Measurements from ENCODE around the gene SAXO1.

SAXO1 gene

DNA sequence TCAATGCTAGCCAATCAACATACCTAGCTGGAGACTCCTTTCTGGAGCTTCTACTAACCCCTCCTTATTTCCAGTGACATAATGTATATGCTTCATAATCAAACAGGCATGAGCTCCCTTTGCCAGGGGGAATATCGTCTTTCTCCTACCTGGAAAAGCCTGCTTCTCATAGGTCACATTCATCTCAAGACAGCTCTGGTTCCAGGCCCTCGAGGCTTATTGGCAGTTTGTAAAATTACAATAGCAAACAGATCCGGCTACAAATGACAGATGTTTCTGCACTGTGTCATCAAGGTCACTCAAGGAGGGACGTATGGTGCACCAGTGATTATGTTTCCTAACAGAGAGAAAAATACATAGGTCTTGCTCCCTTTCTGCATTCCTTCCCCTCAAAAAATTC, 140.0 kb downstream of the SAXO1 start:
- no peak overlapping the region for H3K9ac ChIP-seq (ENCODE audit: insufficient read length, low read depth)
- peaks cover 23% of the 10 kb centered on the region; the same call in 1 of the 2 replicates for H3K9me3 ChIP-seq (ENCODE audit: insufficient read depth, low read length)
- no peaks in the 10 kb centered on the region for H3K27me3 ChIP-seq (ENCODE audit: insufficient read depth, insufficient read length)
- DNase-seq (ENCODE audit: low read depth, low spot score) = no peak
- no peaks in the 10 kb centered on the region for H3K4me1 ChIP-seq (ENCODE audit: insufficient read depth, insufficient read length)
- TF ChIP-seq ZNF274 (IDR thresholded peaks at IDR 0.05; ENCODE audit: low read depth, low read length) (no peak), SUZ12 (IDR thresholded peaks at IDR 0.05; ENCODE audit: extremely low read depth, insufficient read depth, insufficient read length) (no peak), YY1 (IDR thresholded peaks at IDR 0.05; ENCODE audit: insufficient read depth, insufficient read length) (no peak)
- no peaks in the 10 kb centered on the region for H3K36me3 ChIP-seq (ENCODE audit: insufficient read depth, insufficient read length, low read length)
- H3K4me3 ChIP-seq (ENCODE audit: insufficient read length, low read depth) = no peak overlapping the region

GRCh38 chr9:18891946-18892670, 140.9 kb downstream of the SAXO1 start:
- Histone ChIP-seq H3K9ac (ENCODE audit: insufficient read length, low read depth) (no peak overlapping the region), H3K4me1 (ENCODE audit: insufficient read depth, insufficient read length) (no peaks in the 10 kb centered on the region), H3K9me3 (ENCODE audit: insufficient read depth, low read length) (peaks cover 23% of the 10 kb centered on the region; the same call in 1 of the 2 replicates), H3K4me3 (ENCODE audit: insufficient read length, low read depth) (no peak overlapping the region), H3K36me3 (ENCODE audit: insufficient read depth, insufficient read length, low read length) (no peaks in the 10 kb centered on the region), H3K27me3 (ENCODE audit: insufficient read depth, insufficient read length) (no peaks in the 10 kb centered on the region)
- DNase-seq (ENCODE audit: low read depth, low spot score) = no peak
- TF ChIP-seq SUZ12 (IDR thresholded peaks at IDR 0.05; ENCODE audit: extremely low read depth, insufficient read depth, insufficient read length) (no peak), ZNF274 (IDR thresholded peaks at IDR 0.05; ENCODE audit: low read depth, low read length) (no peak), YY1 (IDR thresholded peaks at IDR 0.05; ENCODE audit: insufficient read depth, insufficient read length) (no peak)

DNA sequence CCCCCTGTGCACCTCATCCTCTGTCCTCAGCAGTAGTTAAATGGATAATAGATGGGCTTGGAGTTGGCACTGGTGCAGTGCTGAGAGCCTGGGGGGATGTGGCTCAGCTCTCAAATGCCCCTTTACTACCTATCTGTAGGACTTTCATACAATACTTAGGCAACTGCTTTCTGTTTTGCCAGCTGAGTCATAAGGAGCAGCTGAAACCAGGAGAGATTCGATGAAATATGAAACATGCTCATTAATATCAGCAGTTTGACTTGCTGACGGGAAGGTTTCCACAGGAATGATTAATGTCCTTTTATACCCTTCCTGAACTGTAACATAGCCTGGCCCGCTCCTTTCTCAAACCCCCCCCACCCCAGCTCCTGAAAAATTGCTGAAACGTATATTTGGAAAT, 142.6 kb downstream of the SAXO1 start:
- H3K4me3 ChIP-seq (ENCODE audit: insufficient read length, low read depth) = no peak overlapping the region
- no peaks in the 10 kb centered on the region for H3K4me1 ChIP-seq (ENCODE audit: insufficient read depth, insufficient read length)
- no peak for DNase-seq (ENCODE audit: low read depth, low spot score)
- H3K36me3 ChIP-seq (ENCODE audit: insufficient read depth, insufficient read length, low read length) = no peaks in the 10 kb centered on the region
- no peaks in the 10 kb centered on the region for H3K27me3 ChIP-seq (ENCODE audit: insufficient read depth, insufficient read length)
- H3K9ac ChIP-seq (ENCODE audit: insufficient read length, low read depth) = no peak overlapping the region
- 0 out of 2 replicates have a peak, but pooled peaks cover 8% of the 10 kb centered on the region for H3K9me3 ChIP-seq (ENCODE audit: insufficient read depth, low read length)
- TF ChIP-seq YY1 (IDR thresholded peaks at IDR 0.05; ENCODE audit: insufficient read depth, insufficient read length) = no peak
- TF ChIP-seq SUZ12 (IDR thresholded peaks at IDR 0.05; ENCODE audit: extremely low read depth, insufficient read depth, insufficient read length) = no peak
- TF ChIP-seq ZNF274 (IDR thresholded peaks at IDR 0.05; ENCODE audit: low read depth, low read length) = no peak

DNA sequence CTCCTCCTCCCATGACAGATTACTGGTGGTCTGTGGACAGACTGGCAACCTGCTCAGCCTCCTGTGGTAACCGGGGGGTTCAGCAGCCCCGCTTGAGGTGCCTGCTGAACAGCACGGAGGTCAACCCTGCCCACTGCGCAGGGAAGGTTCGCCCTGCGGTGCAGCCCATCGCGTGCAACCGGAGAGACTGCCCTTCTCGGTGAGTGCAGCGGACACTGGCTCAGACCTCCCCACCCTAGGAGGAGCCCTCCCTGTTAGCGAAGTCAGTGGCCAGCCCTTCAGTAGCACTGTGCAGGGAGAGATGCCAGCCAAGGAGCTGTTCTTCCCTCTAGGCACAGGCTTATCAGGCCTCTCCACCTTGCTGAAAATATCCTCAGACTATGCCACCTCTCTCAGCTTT, 143.5 kb downstream of the SAXO1 start:
- no peak overlapping the region for H3K9ac ChIP-seq (ENCODE audit: insufficient read length, low read depth)
- H3K27me3 ChIP-seq (ENCODE audit: insufficient read depth, insufficient read length) = no peaks in the 10 kb centered on the region
- DNase-seq (ENCODE audit: low read depth, low spot score) = no peak
- no peaks in the 10 kb centered on the region for H3K36me3 ChIP-seq (ENCODE audit: insufficient read depth, insufficient read length, low read length)
- no peak for TF ChIP-seq SUZ12 (IDR thresholded peaks at IDR 0.05; ENCODE audit: extremely low read depth, insufficient read depth, insufficient read length)
- no peak for TF ChIP-seq YY1 (IDR thresholded peaks at IDR 0.05; ENCODE audit: insufficient read depth, insufficient read length)
- no peak for TF ChIP-seq ZNF274 (IDR thresholded peaks at IDR 0.05; ENCODE audit: low read depth, low read length)
- 0 out of 2 replicates have a peak, but pooled peaks cover 3% of the 10 kb centered on the region for H3K9me3 ChIP-seq (ENCODE audit: insufficient read depth, low read length)
- H3K4me3 ChIP-seq (ENCODE audit: insufficient read length, low read depth) = no peak overlapping the region
- no peaks in the 10 kb centered on the region for H3K4me1 ChIP-seq (ENCODE audit: insufficient read depth, insufficient read length)

- Histone ChIP-seq H3K4me1 (ENCODE audit: insufficient read depth, insufficient read length) (no peaks in the 10 kb centered on the region), H3K9me3 (ENCODE audit: insufficient read depth, low read length) (peaks cover 16% of the 10 kb centered on the region), H3K4me3 (ENCODE audit: insufficient read length, low read depth) (no peak overlapping the region), H3K9ac (ENCODE audit: insufficient read length, low read depth) (no peak overlapping the region), H3K27me3 (ENCODE audit: insufficient read depth, insufficient read length) (no peaks in the 10 kb centered on the region), H3K36me3 (ENCODE audit: insufficient read depth, insufficient read length, low read length) (no peaks in the 10 kb centered on the region)
- no peak for DNase-seq (ENCODE audit: low read depth, low spot score)
- no peak for TF ChIP-seq SUZ12 (IDR thresholded peaks at IDR 0.05; ENCODE audit: extremely low read depth, insufficient read depth, insufficient read length)
- no peak for TF ChIP-seq ZNF274 (IDR thresholded peaks at IDR 0.05; ENCODE audit: low read depth, low read length)
- TF ChIP-seq YY1 (IDR thresholded peaks at IDR 0.05; ENCODE audit: insufficient read depth, insufficient read length) = no peak
Measured at GRCh38 chr9:18888290-18888689, 144.7 kb downstream of the SAXO1 start.

GRCh38 chr9:18887546-18887945, 145.5 kb downstream of the SAXO1 start:
- no peaks in the 10 kb centered on the region for H3K4me1 ChIP-seq (ENCODE audit: insufficient read depth, insufficient read length)
- H3K4me3 ChIP-seq (ENCODE audit: insufficient read length, low read depth) = no peak overlapping the region
- no peak for DNase-seq (ENCODE audit: low read depth, low spot score)
- H3K36me3 ChIP-seq (ENCODE audit: insufficient read depth, insufficient read length, low read length) = no peaks in the 10 kb centered on the region
- TF ChIP-seq SUZ12 (IDR thresholded peaks at IDR 0.05; ENCODE audit: extremely low read depth, insufficient read depth, insufficient read length) (no peak), YY1 (IDR thresholded peaks at IDR 0.05; ENCODE audit: insufficient read depth, insufficient read length) (no peak), ZNF274 (IDR thresholded peaks at IDR 0.05; ENCODE audit: low read depth, low read length) (no peak)
- no peak overlapping the region for H3K9ac ChIP-seq (ENCODE audit: insufficient read length, low read depth)
- peaks cover 21% of the 10 kb centered on the region for H3K9me3 ChIP-seq (ENCODE audit: insufficient read depth, low read length)
- no peaks in the 10 kb centered on the region for H3K27me3 ChIP-seq (ENCODE audit: insufficient read depth, insufficient read length)

DNA sequence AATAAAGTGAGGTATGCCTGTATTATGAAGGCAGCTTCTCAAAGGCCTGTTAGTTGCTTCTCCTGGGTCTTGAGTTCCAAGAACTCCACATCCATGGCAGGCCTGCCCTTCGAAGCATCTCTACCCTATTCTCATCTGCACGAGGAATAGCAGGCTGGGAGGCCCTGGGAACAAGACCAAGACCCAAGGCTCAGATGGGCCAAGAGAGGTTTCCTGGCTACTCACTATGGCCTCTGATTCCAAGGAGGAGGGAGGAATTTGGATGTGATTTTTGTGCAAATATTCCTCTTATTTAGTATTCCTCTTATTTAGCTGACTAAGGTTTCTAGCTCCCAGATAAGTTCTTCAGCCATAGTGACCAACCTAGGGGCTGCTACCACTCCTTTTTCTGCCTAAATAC, 151.3 kb downstream of the SAXO1 start:
- DNase-seq (ENCODE audit: low read depth, low spot score) = no peak
- no peaks in the 10 kb centered on the region for H3K4me1 ChIP-seq (ENCODE audit: insufficient read depth, insufficient read length)
- no peaks in the 10 kb centered on the region for H3K27me3 ChIP-seq (ENCODE audit: insufficient read depth, insufficient read length)
- no peak overlapping the region for H3K9ac ChIP-seq (ENCODE audit: insufficient read length, low read depth)
- H3K4me3 ChIP-seq (ENCODE audit: insufficient read length, low read depth) = no peak overlapping the region
- H3K9me3 ChIP-seq (ENCODE audit: insufficient read depth, low read length) = peaks cover 21% of the 10 kb centered on the region
- H3K36me3 ChIP-seq (ENCODE audit: insufficient read depth, insufficient read length, low read length) = no peaks in the 10 kb centered on the region
- TF ChIP-seq ZNF274 (IDR thresholded peaks at IDR 0.05; ENCODE audit: low read depth, low read length) (no peak), YY1 (IDR thresholded peaks at IDR 0.05; ENCODE audit: insufficient read depth, insufficient read length) (no peak), SUZ12 (IDR thresholded peaks at IDR 0.05; ENCODE audit: extremely low read depth, insufficient read depth, insufficient read length) (no peak)

Data from NT2/D1 (cell line).